B cell (primary cell): ENCODE data around the gene PTCD2. TPM values are rescaled to one million over a fixed set of nuclear protein-coding genes. Genes with fewer than 3 reads are reported as not detected.

Experiments
- ATAC-seq: fragments of 200-7000 bp; cut with Tn5 transposase; one replicate; pipeline ENCODE4 v1.10.0; 2021; ENCODE audit warnings: low read depth, mild to moderate bottlenecking, moderate number of reproducible peaks, moderate library complexity
- CTCF ChIA-PET: fragments of 350-600 bp; sonication (Branson Sonifier 250); formaldehyde crosslinking; loops from one replicate; lab custom pipeline; 2021; ENCODE audit warnings: antibody characterized with exemption, inconsistent platforms; lab: Charles Lee
- POLR2A ChIA-PET: fragments of 350-600 bp; sonication (Branson Sonifier 250); formaldehyde crosslinking; loops from one replicate; lab custom pipeline; 2021; ENCODE audit warnings: antibody characterized with exemption; lab: Charles Lee
- DNase-seq: peaks from one replicate; pipeline ENCODE4 v3.0.0; 2013
- H2AFZ ChIP-seq: 2 replicates; pipeline ENCODE4 v1.6.1; 2012; ENCODE audit warnings: mild to moderate bottlenecking, low read depth, low read length; ENCODE audit not compliant: insufficient read depth, poor library complexity, severe bottlenecking
- H3K27ac ChIP-seq, 2 donors: 1 replicate in 1 of 2; 2 replicates in 1 of 2; pipeline ENCODE4 v1.5.1; 2012 to 2013; ENCODE audit warnings: low read length in 2 of 2, mild to moderate bottlenecking in 2 of 2, moderate library complexity in 1 of 2
- H3K27me3 ChIP-seq, 4 experiments: fragments of 200-600 bp in 1 of 4; sonication (generic) in 1 of 4; replicated peaks in 1 of 4; 1 replicate in 2 of 4; 2 replicates in 2 of 4; pipeline versions ENCODE4 v1.6.1 to v1.7.0; 2013 to 2016; ENCODE audit warnings: low read length in 3 of 4, mild to moderate bottlenecking in 2 of 4, mixed read lengths in 1 of 4, moderate library complexity in 1 of 4; ENCODE audit not compliant: insufficient read depth in 4 of 4, control insufficient read depth in 3 of 4; ENCODE audit errors: control extremely low read depth in 1 of 4
- H3K36me3 ChIP-seq, 2 experiments: replicated peaks in 1 of 2; 1 replicate in 1 of 2; 2 replicates in 1 of 2; pipeline versions ENCODE4 v1.6.1 to v1.7.1; 2013; ENCODE audit warnings: low read length in 1 of 2; ENCODE audit not compliant: insufficient read depth in 2 of 2, control insufficient read depth in 1 of 2; ENCODE audit errors: control extremely low read depth in 1 of 2, extremely low read depth in 1 of 2
- H3K4me1 ChIP-seq, 2 donors: fragments of 200-600 bp in 1 of 2; sonication (generic) in 1 of 2; 1 replicate in 1 of 2; 2 replicates in 1 of 2; pipeline versions ENCODE4 v1.5.1 to v1.6.1; 2013 to 2017; ENCODE audit warnings: low read length in 2 of 2; ENCODE audit not compliant: control insufficient read depth in 2 of 2, insufficient read depth in 2 of 2
- H3K4me2 ChIP-seq: replicated peaks from 2 replicates; pipeline ENCODE3; 2012; ENCODE audit warnings: mild to moderate bottlenecking, low read depth, low read length; ENCODE audit not compliant: poor library complexity, severe bottlenecking
- H3K4me3 ChIP-seq, 5 experiments: fragments of 200-600 bp in 1 of 5; sonication (generic) in 1 of 5; 1 replicate in 3 of 5; 2 replicates in 2 of 5; pipeline versions ENCODE4 v1.5.1 to v1.7.0; 2011 to 2016; ENCODE audit warnings: low read length in 4 of 5, mild to moderate bottlenecking in 4 of 5, low read depth in 2 of 5, control low read depth in 1 of 5, moderate library complexity in 1 of 5; ENCODE audit not compliant: insufficient read depth in 1 of 5; ENCODE audit errors: control extremely low read depth in 1 of 5, extremely low read depth in 1 of 5
- H3K79me2 ChIP-seq: fragments of 200-600 bp; sonication (generic); one replicate; pipeline ENCODE4 v1.6.0; 2016; ENCODE audit warnings: low read length; ENCODE audit not compliant: control insufficient read depth, insufficient read depth
- H3K9ac ChIP-seq: fragments of 200-600 bp; sonication (generic); 2 replicates; pipeline ENCODE4 v1.6.1; 2017; ENCODE audit warnings: mild to moderate bottlenecking, low read length, moderate library complexity
- H3K9me3 ChIP-seq, 3 donors: one replicate each; pipeline versions ENCODE4 v1.6.1 to v1.7.1; 2013; ENCODE audit warnings: low read length in 2 of 3; ENCODE audit not compliant: control insufficient read depth in 2 of 3, insufficient read depth in 1 of 3; ENCODE audit errors: control extremely low read depth in 1 of 3
- H4K20me1 ChIP-seq: 2 replicates; pipeline ENCODE4 v1.6.0; 2012; ENCODE audit warnings: mild to moderate bottlenecking, low read length; ENCODE audit not compliant: insufficient read depth, control insufficient read depth, poor library complexity, severe bottlenecking
- H3K27ac Mint-ChIP-seq: one replicate; pipeline ENCODE4 v1.8.0; 2021; ENCODE audit warnings: mixed read lengths
- H3K27me3 Mint-ChIP-seq: one replicate; pipeline ENCODE4 v1.8.0; 2021; ENCODE audit warnings: mixed read lengths
- H3K4me1 Mint-ChIP-seq: one replicate; pipeline ENCODE4 v1.8.0; 2021; ENCODE audit warnings: mixed read lengths
- H3K4me3 Mint-ChIP-seq: one replicate; pipeline ENCODE4 v1.8.0; 2021; ENCODE audit warnings: mixed read lengths
- H3K9me3 Mint-ChIP-seq: one replicate; pipeline ENCODE4 v1.8.0; 2022; ENCODE audit warnings: mixed read lengths; ENCODE audit not compliant: insufficient read depth
- EZH2 ChIP-seq: IDR thresholded peaks from 2 replicates; pipeline ENCODE4 v1.6.1; 2012; ENCODE audit warnings: borderline replicate concordance, low read depth, mild to moderate bottlenecking, moderate library complexity, low read length; ENCODE audit not compliant: insufficient read depth, poor library complexity, severe bottlenecking
- WGBS: methylation state at CpG from one replicate; pipeline ENCODE4 v1.1.5; 2013; ENCODE audit warnings: missing lambda C conversion rate; ENCODE audit not compliant: insufficient coverage; 5-methylcytosine and 5-hydroxymethylcytosine counted together
- intact Hi-C: fragments of 100-400 bp; cut with micrococcal nuclease; formaldehyde crosslinking; loops from one replicate; pipeline ENCODE4 v1.10.0; 2022
- polyA plus RNA-seq: library from polyadenylated mRNA; depleted of rRNA; stranded (reverse); fragments of >200 nt; gene quantifications from 2 replicates; pipeline ENCODE4 v1.2.3, GENCODE V29; 2012
- total RNA-seq, 2 donors: library from RNA; stranded (reverse); fragments of 120-200 nt in 1 of 2; gene quantifications; 1 replicate in 1 of 2; 2 replicates in 1 of 2; pipeline versions ENCODE4 v1.2.3 to v1.2.4, GENCODE V29; 2013 to 2022
- TF ChIP-seq, protein P1 (sequence below): fragments of 200-600 bp; IDR thresholded peaks from one replicate; pipeline ENCODE4 v1.8.0; 2022; ENCODE audit warnings: antibody characterized with exemption, mild to moderate bottlenecking

The PTCD2 gene
- total and polyA plus RNA-seq, 2 donors (not counting 1 experiment from before 2014, with no cell fraction given) = 3.7 to 10.5 TPM

DNA sequence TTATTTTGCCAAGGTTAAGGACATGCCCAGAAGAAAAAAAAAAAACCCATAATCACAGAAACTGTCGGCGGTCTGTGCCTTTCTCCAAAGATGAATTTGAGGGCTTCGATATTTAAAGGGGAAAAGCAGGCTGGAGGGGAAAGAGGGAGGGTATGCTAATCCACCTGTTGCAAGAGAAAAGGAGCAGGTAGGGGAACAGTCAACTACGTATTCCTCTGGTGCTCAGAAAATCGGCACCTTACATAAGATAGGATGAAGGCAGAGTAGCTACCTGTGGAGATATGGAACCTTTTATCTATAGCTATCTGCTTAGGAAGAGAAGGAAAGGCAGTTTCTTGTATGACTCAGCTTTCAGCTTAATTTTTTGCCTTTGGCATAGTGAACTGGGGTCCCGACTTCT lies 77.7 kb downstream of the PTCD2 start:
- POLR2A ChIA-PET = no interaction called here
- H3K27me3 ChIP-seq = peaks cover 0 to 5% (median 2%) of the 10 kb centered on the region in 4 experiments
- H3K9me3 ChIP-seq = peaks cover 4 to 15% (median 8%) of the 10 kb centered on the region in 3 donors
- Mint-ChIP-seq H3K27ac (no peak overlapping the region), H3K9me3 (peaks cover 10% of the 10 kb centered on the region), H3K27me3 (peaks cover 15% of the 10 kb centered on the region), H3K4me1 (no peaks in the 10 kb centered on the region), H3K4me3 (no peak overlapping the region)
- DNase-seq = no peak
- no peaks in the 10 kb centered on the region for H3K79me2 ChIP-seq
- no peaks in the 10 kb centered on the region for H3K4me1 ChIP-seq
- intact Hi-C loops = no loop called here
- H3K36me3 ChIP-seq = no peaks in the 10 kb centered on the region
- no peak overlapping the region for H3K9ac ChIP-seq
- H3K4me3 ChIP-seq = no peak overlapping the region
- H2AFZ ChIP-seq = no peak overlapping the region
- CTCF ChIA-PET = interaction anchor here (2.1 kb wide), 1 partner anchor 127 kb away, joined by 9 read pairs; no protein-coding TSS in a partner anchor
- TF ChIP-seq, protein P1, sequence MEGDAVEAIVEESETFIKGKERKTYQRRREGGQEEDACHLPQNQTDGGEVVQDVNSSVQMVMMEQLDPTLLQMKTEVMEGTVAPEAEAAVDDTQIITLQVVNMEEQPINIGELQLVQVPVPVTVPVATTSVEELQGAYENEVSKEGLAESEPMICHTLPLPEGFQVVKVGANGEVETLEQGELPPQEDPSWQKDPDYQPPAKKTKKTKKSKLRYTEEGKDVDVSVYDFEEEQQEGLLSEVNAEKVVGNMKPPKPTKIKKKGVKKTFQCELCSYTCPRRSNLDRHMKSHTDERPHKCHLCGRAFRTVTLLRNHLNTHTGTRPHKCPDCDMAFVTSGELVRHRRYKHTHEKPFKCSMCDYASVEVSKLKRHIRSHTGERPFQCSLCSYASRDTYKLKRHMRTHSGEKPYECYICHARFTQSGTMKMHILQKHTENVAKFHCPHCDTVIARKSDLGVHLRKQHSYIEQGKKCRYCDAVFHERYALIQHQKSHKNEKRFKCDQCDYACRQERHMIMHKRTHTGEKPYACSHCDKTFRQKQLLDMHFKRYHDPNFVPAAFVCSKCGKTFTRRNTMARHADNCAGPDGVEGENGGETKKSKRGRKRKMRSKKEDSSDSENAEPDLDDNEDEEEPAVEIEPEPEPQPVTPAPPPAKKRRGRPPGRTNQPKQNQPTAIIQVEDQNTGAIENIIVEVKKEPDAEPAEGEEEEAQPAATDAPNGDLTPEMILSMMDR = no peak
- TF ChIP-seq EZH2 = no peak
- H3K4me2 ChIP-seq = no peak overlapping the region
- no peak for ATAC-seq
- no peak overlapping the region for H3K27ac ChIP-seq
- 96% methylated on average over 3 of the region's 6 CpGs for WGBS
- H4K20me1 ChIP-seq = no peaks in the 10 kb centered on the region

DNA sequence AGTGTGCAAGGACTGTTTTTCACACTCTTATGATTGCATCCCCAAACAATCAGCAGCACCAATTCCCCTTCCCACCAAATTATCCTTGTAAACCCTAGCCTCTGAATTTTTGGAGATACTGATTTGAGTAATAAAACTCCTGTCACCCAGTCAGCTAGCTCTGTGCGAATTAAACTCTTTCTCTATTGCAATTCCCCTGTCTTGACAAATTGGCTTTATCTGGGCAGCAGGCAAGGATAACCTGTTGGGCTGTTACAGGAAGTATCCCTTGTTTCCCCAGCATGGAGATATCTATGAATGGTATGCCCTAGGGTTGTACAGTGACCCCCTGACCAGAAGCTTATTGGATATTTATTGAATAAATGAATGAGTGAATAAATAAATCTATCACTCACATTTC lies 80.8 kb downstream of the PTCD2 start:
- peaks cover 0 to 5% (median 0%) of the 10 kb centered on the region in 4 experiments for H3K27me3 ChIP-seq
- Mint-ChIP-seq H3K9me3 (peaks cover 12% of the 10 kb centered on the region), H3K27me3 (peaks cover 15% of the 10 kb centered on the region), H3K4me1 (no peaks in the 10 kb centered on the region), H3K4me3 (no peak overlapping the region), H3K27ac (no peak overlapping the region)
- H3K36me3 ChIP-seq = no peaks in the 10 kb centered on the region
- H3K79me2 ChIP-seq = no peaks in the 10 kb centered on the region
- ATAC-seq (no peak), DNase-seq (no peak)
- no peak overlapping the region for H3K4me2 ChIP-seq
- intact Hi-C loops = no loop called here
- POLR2A ChIA-PET = no interaction called here
- WGBS = no CpG with 5 or more reads among the region's 1 CpG
- H3K9ac ChIP-seq = no peak overlapping the region
- no peaks in the 10 kb centered on the region for H4K20me1 ChIP-seq
- no peak for TF ChIP-seq EZH2
- TF ChIP-seq, protein P1 = no peak
- H3K4me3 ChIP-seq = no peak overlapping the region
- CTCF ChIA-PET = no interaction called here
- no peak overlapping the region for H3K27ac ChIP-seq
- peaks cover 4 to 16% (median 15%) of the 10 kb centered on the region in 3 donors for H3K9me3 ChIP-seq
- no peak overlapping the region for H2AFZ ChIP-seq
- no peaks in the 10 kb centered on the region for H3K4me1 ChIP-seq
